ENCODE data around the gene KCNIP2.
A peak's percentile ranks its signal among the peaks of the same experiment; 100 is the strongest.

The KCNIP2 gene

GRCh38 chr10:101851411-101852116 is 8.0 kb upstream of the KCNIP2 start:
- DNase-seq, result no peak

DNA sequence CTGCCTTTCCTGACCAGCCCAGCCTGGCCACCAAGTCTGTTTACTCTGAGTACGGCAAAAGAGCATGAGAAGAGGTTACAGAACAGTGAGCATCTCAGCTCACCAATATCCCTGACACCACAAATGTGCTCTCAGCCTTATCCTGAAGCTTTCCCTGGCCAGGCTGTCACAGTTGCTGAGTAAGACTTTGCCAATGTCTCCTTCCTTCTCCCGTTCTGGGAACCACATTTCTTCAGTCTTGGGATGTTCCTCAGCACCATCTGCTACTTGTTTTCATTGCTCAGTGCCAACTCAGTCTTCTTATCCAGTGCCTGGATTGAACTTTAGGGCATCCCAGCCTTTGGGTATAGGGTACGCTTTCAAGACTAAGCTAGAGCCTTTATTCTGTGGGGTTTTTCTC is 7.1 kb upstream of the KCNIP2 start:
- no peak for DNase-seq

DNA sequence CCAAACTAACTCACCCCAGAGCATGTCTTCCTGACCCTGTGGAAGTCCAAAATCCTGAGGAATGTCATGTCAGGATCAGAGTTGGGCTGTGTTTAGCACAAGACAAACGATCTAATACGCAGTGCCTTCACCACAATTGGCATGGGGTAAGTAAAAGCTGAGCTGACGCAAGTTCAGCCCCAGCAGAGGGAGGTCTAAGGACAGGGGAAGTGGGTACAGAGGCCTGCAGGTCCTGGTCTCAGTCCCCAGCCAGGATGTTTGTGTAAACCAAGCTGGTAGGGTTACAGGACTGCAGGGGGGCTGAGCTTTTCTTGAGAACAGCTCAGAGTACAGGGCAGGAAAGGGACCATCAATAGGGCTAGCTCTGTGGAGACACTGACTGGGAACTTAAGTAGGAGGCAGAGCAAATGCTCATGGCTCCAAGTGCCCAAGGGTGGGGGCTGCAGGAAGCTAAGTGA is 5.3 kb upstream of the KCNIP2 start:
- peak; percentile 64 for DNase-seq

- DNase-seq, result no peak
Observed at GRCh38 chr10:101848408-101848807, 4.8 kb upstream of the KCNIP2 start.

GRCh38 chr10:101845893-101846292 is 2.3 kb upstream of the KCNIP2 start:
- no peak for DNase-seq

DNA sequence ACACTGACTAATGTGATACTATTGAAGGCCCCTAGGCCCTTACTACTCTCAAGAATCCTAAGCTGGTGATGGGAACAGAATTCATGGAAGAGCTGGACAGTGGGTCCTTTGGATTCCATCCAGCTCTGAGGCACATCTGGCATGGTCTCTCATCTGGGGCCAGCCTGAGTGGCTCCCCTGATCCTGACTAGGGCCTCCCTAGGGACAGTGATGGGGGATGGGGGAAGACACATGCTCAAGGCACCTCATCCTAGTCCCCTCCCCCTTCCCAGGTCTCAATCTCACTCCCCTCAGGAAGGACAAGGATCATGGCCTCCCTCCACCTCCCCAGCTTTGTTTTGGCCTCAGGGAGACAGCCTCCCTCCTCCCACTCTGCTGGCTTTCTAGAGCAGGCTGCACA is 1.8 kb downstream of the KCNIP2 start:
- DNase-seq, result no peak

DNA sequence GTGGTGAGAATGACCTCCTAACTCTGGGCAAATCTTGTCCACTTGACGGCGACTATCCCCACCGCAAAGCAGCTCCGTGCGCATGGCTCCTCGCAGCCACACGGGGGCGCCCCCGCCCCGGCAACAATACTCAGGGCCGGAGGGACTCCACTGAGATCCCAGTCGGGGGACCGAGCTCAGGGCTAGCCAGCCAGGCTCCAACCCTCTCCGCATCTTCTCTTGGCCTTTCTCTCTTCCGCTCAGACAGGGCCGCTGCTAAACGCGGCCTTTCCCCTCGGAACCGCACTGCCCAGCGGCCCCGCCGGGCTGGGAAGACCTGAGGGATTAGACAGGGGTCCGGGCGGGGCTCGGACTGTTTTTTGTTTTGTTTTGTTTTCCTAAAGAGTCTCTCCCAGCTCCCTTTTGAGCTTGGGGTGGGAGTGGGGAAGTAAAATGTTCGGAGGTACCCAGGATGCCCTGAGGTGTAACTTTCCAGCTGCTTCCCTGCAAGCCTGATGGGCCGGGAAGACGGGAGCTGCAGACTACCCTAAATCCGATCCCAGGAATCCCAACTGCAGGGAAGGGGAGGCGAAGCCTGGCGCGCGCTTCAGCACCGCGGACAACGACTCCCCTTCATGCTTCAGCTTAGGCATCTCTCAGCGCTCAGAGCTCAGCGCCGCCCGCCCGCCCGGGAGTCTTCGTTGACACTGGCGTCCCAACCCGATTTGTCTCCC is 2.7 kb downstream of the KCNIP2 start:
- peak; percentile 89 for DNase-seq

DNA sequence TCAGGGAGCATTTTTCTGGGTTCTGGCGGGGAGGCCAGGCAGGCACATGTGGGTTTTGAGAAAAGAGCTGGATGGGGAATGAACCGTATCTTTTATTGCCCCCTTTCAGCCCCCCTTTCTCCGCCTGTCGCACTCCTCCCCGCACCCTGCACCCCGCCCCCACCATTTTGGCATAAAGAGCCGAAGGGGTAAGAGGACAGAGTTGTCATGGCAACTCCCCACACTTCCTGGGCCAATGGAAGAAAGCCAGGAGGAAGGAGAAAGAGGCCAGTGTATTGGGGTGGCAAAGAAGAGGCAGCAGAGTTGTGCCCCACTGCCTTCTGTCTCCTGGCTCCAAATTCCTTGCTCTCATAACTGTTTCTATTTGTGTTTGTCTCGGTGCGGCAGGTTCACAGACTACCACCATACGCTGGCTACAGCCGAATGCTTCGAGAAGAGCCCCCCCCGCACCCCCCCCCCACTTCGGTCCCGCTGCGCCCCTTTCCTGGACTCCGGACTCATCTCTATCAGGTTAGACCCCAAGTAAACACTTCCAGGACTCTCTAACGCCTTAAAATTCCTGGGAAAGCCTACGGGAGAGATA is 3.4 kb downstream of the KCNIP2 start:
- DNase-seq, result peak; percentile 57

- DNase-seq, result peak; percentile 72
Observed at GRCh38 chr10:101839416-101840063, 4.1 kb downstream of the KCNIP2 start.

GRCh38 chr10:101839002-101839401 is 4.6 kb downstream of the KCNIP2 start:
- DNase-seq, result no peak

GRCh38 chr10:101838416-101838970 is 5.1 kb downstream of the KCNIP2 start:
- DNase-seq, result no peak

DNA sequence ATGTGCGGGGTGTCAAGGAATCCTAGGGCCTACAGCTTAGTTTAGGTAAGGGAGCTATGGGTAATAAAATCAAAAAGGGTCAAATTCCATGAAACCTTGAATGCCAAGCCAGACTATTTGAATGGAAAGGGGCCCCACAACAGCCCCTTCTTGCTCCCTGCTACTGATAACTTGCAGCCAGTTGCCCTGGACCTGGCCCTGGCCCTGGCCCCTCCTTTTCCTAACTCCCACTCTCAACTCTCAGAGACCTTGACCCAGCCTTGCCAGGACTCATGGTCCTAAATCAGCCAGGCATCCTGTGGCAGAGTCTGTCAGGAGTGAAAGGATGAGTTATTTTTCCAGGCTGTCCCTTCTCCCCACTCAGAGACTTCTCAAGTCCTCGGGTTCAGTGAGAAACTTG is 5.9 kb downstream of the KCNIP2 start:
- DNase-seq, result no peak

DNA sequence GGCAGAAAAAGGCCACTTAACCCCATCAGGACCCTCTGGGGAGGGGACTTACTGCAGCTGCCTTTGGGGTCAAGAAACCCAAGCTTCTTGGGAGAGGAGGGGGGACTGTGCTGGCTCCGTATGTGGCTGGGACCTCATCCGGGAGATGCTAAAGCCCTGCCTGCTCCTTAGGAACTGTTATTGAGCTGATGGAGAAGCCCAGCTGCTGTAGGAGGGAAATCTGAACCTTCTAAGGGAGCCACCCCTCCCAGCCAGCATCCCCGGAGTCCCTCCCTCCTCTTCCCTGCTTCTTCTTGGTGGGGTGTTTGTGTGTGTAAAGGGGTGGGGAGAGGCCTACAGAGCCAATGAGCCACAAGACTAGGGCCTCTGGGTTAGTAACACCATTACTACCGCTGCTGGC is 8.2 kb downstream of the KCNIP2 start:
- DNase-seq, result no peak

DNA sequence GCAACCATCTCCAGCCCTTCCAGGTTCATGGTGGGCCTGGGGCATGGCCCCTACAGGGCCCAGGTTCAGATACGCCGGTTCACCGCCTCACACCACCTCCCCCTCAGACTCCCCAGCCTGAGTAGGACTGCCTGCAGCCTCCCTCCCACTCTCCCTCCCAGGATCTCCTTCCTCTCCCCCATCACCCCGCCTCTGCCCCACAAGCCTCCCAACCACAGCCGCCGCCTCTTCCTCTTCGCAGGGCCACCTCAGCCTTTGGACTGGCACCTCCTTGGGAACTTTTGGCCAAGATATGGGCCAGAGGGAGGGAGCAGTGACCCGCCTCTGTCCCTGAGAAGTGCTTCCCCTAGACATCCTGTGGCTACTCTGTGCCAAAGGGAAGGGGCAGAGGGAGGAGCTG is 9.3 kb downstream of the KCNIP2 start:
- DNase-seq, result peak; percentile 77

DNA sequence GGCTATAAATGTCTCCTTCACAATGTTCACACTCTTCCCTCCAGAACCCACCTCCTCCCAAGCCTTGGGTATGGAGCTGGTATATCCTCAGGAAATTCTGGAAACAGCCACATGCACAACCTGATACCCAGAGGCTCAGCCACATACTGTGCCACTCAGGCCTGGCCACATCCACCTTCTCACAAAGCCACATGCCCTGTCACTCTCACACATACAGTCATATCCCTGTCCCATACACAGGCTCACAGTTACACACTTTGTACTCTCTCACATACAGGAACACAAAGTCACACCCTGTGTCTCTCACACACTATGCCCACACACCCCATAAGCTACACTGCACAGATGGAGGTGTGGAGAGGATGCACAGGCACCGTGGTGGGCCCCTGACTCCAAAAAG is 10.1 kb downstream of the KCNIP2 start:
- DNase-seq, result no peak

DNA sequence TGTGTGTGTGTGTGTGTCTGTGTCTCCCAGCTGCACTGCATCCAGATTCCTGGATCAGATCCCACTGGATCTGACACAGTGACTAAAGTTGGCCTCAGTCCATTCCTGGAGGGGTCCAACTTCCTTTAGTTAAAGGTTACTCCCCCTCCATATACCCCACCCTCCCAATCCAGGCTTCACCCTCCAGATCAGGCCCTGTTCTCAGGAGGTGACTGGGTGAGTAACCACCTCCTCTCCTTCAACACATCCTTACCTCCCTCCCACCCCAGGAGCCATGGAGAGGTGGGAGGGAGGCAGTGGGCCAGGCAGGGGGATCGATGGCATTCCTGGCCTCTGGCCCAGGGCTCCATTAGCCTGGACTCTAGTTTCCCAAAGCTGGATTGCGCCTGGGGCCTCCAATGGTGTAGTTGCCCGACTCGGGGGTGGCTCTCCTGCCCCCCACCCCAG is 11.3 kb downstream of the KCNIP2 start:
- no peak for DNase-seq

DNA sequence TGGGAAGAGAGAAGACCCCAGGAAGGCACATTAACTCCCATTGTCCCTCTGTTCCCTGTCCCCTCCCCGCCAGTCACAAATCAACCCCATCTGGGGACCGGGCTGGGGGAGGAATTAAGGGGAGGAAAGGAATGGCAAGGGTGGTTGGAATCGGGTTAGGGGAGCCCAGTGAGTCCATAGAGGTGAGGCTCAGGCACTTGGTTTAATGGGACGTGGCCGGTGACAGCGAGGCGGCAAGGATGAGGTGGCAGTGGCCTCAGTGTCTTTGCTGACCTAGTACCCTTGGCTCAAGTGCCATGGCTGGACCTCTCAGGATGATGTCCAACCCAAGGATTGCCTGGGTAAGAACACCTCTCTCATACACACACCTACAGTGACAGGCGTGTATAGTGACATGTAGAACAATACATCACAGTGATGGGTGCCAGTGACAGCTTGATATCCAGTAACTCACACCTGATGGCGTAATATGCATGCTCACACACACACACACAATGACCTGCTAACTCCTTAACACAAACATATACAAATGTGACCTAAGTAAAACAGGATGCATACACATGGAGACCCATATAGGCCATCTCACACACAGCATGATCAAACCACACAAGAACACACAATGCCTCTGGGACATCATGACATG is 12.3 kb downstream of the KCNIP2 start:
- no peak for DNase-seq

- peak; percentile 98 for DNase-seq
Observed at GRCh38 chr10:101830322-101831168, 13.1 kb downstream of the KCNIP2 start.

DNA sequence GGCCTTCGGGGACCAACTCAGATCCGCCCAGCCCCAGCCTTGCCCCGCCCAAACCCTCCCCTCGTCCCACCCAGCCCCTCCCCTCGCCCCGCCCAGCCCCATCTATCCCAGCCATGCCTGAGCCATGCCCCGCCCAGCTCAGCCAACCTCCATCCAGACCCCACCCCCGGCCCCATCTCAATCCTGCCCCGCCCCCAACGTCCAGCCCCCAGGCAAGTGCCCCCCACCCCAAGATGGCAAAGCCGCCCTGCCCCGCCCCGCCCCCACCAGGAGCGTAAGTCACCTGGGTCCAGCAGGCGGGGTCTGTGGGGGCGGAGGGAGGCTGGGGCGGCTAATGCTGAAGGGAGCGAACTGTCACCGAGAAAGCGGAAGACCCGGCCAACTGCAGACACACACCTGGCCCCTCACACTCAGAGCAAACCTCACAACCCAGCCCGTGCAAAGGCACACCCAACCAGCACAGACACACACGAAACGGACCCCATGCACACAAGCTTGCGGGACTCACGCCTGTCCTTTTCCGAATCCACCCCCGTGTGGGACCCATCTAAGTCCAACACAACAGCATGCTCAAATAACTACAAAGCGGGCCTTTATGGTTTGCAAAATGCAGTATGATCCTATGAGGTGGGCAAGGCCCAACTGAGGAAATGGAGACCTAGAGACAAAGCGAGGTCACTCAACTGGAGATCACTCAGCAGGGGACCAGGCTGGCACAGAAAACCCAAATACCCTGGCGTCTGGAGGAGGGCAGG is 13.9 kb downstream of the KCNIP2 start:
- DNase-seq, result peak; percentile 90

- no peak for DNase-seq
Observed at GRCh38 chr10:101828766-101829551, 14.6 kb downstream of the KCNIP2 start.
